ENCODE results near the gene DPP4.

GRCh38 chr2:161955211-161955610 lies 118.8 kb downstream of the DPP4 start:
- no peak for TF ChIP-seq CTCF (conservative IDR thresholded peaks at IDR 0.05; ENCODE audit: low read depth, low read length)
- TF ChIP-seq EZH2 (IDR thresholded peaks at IDR 0.05; ENCODE audit: low read length, unreplicated experiment): no peak
- TF ChIP-seq EZH2phosphoT487 (IDR thresholded peaks at IDR 0.05; ENCODE audit: borderline replicate concordance, low read length): no peak

Measured in PC-3 (cell line).